CD4-positive, alpha-beta T cell treated with Interleukin-21 for 1 hour (primary cell): Measurements from ENCODE around the gene KLHL40.

Experiments used
- DNase-seq: peaks from one replicate; pipeline ENCODE4 v3.0.0-alpha.2; 2020

KLHL40 gene, protein sequence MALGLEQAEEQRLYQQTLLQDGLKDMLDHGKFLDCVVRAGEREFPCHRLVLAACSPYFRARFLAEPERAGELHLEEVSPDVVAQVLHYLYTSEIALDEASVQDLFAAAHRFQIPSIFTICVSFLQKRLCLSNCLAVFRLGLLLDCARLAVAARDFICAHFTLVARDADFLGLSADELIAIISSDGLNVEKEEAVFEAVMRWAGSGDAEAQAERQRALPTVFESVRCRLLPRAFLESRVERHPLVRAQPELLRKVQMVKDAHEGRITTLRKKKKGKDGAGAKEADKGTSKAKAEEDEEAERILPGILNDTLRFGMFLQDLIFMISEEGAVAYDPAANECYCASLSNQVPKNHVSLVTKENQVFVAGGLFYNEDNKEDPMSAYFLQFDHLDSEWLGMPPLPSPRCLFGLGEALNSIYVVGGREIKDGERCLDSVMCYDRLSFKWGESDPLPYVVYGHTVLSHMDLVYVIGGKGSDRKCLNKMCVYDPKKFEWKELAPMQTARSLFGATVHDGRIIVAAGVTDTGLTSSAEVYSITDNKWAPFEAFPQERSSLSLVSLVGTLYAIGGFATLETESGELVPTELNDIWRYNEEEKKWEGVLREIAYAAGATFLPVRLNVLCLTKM

DNA sequence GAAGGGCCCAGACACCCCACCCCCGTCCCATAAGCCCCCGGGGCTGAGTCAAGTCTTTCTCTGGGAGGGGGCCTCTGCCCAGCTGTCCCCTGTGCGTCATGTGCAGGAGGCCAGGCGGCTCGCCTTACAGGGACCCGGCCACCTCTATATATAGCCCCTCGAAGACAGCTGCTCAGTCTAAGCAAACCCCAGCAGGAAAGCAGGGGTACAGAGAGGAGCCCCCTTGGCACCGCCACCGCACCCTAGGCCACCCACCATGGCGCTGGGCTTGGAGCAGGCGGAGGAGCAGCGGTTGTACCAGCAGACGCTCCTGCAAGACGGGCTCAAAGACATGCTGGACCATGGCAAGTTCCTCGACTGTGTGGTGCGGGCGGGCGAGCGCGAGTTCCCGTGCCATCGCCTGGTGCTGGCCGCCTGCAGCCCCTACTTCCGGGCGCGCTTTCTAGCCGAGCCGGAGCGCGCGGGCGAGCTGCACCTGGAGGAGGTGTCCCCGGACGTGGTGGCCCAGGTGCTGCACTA, at the start of gene KLHL40:
Gene KLHL40, plus strand, starts transcription at position 175 of the 519 bp plus-strand sequence. Its CDS starts 82 bp downstream, at position 257.
- DNase-seq, result no peak

DNA sequence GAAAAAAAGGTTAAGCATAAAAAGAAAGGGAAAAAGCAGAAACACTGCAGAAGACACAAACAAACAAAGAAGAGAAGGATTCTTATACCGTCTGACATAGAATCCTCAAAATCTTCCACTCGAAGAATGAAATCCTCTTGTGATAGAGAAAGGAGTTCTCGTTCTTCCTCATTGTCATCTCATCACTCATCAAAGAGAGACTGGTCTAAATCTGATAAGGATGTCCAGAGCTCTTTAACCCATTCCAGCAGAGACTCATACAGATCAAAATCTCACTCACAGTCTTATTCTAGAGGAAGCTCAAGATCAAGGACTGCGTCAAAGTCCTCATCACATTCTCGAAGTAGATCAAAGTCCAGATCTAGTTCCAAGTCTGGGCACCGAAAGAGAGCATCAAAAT, 48.3 kb upstream of the KLHL40 start:
- no peak for DNase-seq

DNA sequence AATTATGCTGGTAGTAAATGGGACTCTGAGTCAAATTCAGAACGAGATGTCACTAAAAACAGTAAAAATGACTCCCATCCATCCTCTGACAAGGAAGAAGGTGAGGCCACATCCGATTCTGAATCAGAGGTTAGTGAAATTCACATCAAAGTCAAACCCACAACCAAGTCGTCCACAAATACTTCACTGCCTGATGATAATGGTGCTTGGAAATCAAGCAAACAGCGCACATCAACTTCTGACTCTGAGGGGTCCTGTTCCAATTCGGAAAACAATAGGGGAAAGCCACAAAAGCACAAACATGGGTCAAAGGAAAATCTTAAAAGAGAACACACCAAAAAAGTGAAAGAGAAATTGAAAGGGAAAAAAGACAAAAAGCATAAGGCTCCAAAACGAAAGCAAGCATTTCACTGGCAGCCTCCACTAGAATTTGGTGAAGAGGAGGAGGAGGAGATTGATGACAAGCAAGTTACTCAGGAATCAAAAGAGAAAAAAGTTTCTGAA, 46.9 kb upstream of the KLHL40 start:
- DNase-seq, result peak; percentile 70

DNA sequence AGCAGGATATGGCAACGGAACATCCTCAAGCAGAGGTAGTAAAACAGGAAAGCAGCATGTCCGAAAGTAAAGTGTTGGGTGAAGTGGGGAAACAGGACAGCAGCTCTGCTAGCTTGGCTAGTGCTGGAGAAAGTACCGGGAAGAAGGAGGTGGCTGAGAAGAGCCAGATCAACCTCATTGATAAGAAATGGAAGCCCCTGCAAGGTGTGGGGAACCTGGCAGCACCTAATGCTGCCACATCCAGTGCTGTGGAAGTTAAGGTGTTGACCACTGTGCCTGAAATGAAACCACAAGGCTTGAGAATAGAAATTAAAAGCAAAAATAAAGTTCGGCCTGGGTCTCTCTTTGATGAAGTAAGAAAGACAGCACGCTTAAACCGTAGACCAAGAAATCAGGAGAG, 46.1 kb upstream of the KLHL40 start:
- DNase-seq, result peak; percentile 23

DNA sequence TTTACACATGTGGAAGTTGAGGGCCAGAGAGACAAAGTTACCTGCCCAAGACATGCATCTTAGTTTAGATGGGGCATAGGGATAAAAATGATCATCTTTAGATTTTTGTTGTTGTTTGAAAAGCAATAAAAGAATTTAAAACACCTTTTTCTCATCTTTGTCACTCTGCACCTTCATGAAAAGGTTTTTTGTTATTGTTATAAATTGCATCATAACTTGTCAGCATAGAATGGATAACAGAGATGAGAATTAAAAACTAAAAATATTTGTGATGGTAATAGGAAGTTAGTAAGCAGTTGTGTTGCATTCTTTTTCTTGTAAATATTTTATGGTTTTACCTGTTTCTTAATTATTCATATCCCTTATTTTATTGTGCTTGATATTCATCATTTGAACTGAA, 45.2 kb upstream of the KLHL40 start:
- no peak for DNase-seq

DNA sequence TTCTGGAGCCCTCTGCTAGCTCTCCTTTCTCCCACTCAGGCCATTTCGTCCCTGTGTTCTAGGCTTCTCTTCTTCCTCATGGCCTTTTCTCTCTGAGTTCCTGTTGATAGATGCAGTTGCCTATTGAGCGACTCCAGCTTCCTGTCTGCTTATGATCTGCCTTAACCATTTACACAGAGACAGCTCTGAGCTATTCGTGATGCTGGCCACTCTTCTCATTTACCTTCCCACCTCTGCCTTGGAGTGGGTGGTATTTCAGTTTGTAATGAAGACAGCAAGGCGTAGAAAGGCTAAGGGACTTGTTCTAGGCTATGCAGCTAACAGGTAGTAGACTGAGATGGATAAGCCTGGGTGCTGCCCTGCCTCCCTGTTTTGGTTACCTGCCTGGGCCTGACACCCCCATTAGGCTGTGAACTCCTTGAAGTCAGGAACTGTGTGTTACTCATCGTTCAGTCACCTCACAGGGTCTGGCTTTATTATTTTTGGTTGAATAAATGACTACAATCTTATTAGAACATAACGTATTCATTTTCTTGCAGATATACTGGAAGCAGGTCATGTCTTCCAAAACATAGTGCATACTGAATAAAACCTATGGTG, 44.5 kb upstream of the KLHL40 start:
- DNase-seq, result no peak

DNA sequence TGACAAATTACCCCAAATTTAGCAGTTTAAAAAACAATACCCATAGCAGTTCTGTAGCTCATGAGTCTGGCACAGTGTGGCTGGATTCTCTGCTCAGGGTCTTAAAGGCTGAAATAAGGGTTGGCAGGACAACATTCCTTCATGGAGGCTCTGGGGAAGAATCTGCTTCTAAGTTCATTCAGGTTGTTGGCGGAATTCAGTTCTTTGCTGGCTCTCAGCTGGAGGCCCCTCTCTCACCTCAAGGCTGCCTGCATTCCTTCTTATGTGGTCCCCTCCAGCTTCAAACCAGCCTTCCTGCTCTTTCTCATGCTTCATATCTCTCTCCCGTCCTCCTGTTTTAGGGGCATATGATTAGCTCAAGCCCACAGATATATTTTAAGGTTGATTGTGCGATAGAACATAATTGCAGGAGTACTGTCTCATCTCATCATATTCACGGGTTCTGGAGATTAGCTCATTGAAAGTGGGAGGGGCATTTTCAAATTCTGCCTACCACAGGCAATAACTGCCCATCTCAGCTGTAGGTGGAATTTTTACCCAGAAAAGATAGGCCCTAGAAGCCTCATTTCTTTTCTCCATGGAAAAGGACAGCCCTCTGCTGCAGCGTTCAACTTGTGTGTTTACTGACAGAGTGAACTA, 37.4 kb upstream of the KLHL40 start:
- DNase-seq, result no peak

DNA sequence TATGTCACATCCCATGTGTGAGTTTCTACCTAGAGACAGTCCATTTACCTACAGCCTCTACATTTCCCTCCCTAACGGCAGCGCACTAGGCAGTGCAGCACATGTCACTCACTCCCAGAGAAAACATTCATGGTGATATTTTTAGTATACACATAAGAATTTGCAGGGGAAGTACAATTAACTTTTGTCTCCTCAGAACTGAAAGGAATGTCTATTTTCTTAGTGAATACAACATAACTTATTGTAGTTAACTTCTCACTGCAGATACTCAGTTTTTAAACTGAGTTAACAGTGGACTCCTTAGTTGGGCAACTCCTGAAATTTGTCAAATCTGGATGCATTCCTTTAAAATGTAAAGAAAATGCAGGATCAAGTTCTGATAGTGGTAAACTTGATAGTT, 36.3 kb upstream of the KLHL40 start:
- DNase-seq, result no peak

DNA sequence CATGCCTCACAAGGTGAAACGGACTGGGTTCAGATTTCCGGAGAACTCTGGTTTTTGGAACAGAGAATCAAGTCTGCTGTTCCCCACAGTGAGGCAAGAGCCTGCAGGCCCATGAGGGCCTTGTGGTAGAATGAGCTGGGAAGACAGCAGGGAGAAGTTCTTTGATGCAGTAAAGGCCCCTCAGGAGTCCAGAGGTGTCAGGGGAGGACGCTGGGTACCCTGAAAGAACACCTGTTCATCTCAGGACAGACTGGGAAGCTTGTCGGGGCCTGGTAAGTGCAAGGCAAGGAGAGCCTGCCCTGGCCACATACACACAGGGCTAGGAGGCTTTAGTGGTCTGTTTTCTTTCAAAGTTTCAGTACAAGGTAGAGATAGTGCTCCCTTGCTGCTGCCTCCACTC, 35.6 kb upstream of the KLHL40 start:
- no peak for DNase-seq

DNA sequence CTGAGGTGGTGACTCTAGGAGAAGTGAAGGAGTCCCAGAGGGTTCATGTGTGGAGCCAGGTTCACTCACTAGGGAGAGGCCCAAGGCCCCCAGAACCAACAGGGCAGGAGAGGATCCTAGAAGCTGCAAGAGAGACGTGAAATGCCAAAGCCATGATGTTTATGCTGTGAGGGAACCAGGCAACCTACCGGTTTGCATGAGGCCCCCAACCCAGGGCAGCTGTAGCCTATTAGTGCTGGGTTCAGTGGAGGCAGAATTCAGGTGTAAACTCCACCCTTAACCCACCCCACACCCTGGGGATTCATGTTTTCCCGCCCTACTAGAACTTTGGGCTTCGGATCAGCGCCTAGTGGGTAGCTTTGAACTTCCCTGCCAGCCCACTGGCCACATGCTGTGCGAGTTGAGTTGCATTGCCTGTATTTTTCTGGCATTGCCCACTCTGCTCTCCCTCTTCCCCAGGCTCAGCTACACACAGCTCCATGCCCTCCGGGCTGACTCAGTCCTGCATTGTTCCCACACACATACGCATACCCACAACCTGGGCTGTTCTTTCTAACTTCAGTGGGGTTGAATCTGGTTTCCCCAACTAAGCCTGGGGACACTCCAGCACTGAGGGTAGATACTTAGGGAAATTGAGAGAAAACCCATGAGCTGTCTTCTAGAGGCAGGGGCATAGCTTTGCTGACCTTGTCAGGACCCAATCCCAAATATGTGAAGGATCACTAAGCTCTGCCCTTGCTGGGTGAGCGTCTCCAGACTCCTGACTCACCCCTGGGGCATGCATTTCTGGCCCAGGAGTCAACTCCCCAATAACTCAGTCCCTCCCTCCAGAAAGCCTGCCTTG, 33.9 kb upstream of the KLHL40 start:
- no peak for DNase-seq

DNA sequence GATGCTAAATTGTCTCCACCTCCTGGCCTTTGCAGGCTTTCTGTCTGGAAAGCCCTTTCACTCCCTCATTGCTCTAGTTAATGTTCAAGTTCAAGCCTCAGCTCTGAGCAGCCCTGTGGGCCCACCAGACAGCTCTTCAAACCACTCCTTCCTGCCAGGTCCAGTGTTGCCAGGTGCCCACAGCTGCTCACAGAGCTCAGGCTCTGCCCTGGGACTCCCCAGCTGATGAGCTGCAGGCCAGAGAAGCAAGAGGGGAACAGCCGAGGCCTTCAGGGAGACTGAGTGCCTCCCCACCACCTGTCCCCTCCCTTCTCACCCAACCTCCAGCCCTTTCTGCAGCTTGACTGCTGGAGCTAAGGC, 33.1 kb upstream of the KLHL40 start:
- DNase-seq, result no peak

DNA sequence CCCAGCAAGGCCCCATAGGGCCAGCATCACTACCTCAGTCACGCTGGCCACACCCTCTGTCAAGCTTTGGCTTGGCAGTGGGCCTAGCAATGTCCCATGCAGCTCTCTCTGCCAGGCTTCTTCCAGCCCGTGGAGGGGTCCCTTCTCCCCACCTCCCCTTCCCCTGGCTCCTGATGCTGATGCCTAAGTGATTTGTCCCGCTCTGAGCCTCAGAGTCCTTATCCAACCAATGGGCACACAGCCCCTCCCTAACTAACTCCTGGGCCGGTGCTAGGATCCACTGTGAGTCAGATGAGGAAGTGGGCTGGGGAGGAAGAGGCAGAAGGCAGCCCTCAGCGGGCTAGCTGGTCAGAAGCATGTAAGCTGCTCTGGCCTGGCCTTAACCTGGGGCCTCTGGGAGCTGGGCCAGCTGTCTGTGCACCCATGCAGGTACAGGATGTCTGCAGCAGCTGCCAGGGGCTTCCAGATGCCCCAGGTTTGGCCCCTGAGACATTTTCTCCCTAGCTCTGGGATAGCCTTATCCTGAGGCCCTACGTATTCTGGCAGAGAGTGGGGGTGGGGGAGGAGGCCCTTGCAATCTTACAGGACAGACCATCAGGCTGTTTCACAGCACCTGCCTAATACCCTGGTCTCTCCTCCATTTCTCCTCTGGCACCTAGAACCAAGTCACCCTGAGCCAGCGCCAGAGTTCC, 32.6 kb upstream of the KLHL40 start:
- no peak for DNase-seq

DNA sequence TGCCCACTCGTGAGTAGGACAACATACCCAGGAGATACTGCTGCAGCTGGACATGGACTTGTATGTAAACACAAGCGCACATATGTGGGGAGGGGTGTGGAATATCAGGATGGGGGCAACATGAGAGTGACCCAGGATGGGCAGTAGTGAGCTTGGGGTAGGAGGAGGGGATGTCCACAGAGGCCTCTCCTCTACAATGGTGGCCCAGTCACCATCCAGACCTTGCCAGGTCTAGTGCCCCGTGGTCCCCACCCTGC, 32.1 kb upstream of the KLHL40 start:
- no peak for DNase-seq

DNA sequence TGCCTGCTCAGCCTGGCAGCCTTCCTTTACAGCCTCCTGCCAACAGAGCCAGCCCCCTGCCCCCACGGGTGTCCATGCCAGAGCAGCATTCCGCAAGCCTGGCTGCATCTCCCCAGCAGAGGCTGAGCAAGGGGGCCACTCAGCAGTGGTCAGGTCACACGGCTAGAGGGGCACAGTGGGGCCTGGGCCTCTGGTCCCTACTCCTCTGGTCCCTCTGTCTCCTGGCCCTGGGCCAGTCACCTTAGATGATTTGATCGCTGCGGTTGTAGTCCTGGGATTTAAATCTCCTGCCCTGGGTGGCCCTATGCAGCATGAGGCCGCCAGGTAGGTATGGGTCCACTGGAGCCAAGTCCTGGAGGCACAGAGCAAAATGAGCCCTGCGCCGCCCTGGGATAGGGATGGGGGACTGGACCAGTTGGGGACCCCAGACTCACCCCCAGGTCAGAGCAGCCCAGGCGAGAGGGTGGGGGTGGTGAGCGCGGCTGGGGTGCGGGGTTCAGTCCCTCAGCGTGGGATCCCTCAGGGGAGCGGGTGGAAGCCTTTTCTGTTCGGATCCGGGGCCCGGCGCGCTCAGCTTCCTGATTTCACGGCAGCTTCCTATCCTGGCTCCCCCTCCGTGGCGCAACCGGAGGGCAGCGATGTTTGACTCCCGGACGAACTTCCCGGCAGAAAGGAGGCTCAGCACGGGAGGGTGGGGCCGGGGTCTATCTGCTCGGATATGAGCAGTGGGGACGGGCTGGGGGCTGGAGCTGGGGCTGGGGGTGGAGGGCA, 31.6 kb upstream of the KLHL40 start, which contains the start of gene ZBTB47:
Gene ZBTB47, plus strand, starts transcription at position 138 of the 771 bp plus-strand sequence. CDS start 4,659 bp downstream, outside the sequence.
- DNase-seq, result no peak

DNA sequence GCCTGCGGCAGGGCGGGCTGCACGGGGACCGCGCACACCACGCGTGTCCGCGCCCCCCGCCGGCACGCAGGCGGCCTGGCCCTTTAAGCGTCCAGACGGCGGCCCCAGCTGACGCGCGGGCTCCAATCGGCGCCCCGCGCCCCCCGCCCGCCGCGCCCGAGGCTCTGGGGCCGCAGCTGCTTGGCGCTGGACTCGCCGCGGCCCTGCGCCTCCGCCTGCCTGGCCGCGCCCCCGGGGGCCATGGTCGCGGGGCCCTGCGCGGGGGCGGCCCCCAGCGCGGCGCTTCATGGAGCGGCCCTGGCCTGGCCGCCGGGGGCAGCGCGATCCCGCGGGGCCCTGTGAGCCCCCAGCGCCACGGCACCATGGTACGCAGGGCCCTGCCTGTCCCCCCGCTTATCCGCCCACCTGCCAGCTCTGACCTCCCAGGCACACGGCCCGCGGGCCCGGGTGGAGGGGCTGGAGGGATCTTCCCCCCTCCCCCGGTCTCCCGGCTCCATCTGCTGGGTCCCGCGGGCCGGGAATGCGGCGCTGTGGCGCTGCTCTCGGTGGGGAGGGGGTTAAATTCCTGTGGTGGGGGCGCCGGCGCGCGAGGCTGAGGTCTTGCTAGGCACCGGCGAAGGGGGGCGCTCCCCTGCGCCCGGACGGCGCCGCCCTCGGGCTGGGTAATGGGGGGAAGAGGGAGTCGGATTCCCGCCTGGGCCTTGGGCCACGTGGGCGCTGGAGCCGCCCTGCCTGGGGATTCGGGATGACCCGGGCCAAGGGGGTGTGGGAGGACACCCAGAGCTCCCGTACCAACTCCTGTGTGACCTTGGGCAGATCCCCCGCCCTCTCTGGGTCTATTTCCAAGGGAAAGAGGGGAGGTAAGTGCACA, 30.8 kb upstream of the KLHL40 start:
- DNase-seq, result no peak

DNA sequence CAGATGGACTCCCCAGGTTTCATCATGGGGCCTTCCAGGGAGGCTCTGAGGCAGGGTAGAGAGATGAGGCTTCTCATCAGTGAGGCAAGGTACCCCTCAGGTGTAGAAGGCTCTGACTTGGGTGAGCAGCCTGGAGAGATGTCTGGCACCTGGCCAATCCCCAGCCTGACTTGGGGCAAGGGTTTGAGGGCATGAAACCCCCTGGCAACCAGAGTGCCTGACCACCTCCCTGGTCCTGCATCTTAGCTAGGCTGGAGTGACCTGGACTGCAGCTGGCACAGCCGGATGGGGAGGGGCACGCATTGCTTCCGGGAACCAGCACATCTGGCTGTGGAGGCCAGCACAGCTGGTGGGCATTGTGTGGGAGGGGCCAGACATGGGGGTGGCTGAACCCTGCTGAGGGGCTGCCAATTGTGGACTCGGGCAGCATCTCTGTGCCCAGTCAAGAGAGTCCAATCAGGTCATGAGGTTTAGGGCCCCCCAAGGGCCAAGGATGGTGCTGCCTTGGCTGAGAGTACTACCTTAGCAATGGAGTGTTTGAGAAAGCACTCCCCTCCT, 29.9 kb upstream of the KLHL40 start:
- no peak for DNase-seq

DNA sequence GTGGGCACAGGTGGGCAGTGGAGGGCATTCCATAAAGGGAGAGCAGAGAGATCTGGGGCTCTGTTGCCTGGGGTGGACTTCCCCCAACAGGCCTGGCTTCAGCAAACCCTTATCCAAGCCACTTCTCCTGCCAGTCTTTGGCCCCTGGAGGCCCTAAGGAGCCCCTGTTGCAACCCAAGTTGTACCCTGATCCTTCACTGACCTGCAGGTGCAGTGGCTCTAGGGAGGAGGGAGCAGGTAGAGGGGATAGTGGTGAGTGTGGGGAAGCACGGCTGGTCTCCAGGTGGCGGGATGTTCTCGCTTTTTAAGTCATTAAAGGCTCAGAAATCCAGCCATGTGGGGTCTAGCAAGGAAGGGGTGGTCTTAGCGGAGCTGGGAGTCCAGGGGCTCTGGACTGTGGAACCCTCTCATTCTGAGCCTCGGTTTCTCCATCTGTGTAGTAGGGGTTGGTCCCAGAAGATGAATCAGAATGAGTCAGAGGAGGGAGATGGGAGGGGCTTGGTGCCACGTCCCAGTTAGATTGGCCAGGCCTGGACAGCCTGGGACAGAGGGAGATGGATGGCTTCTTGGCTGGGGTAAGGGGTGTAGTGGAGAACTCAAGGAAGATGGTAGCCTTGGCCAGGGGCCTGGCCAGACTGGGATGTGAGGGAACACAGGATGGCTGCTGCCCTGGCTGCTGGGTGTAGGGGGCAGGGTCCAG, 29.2 kb upstream of the KLHL40 start:
- no peak for DNase-seq

DNA sequence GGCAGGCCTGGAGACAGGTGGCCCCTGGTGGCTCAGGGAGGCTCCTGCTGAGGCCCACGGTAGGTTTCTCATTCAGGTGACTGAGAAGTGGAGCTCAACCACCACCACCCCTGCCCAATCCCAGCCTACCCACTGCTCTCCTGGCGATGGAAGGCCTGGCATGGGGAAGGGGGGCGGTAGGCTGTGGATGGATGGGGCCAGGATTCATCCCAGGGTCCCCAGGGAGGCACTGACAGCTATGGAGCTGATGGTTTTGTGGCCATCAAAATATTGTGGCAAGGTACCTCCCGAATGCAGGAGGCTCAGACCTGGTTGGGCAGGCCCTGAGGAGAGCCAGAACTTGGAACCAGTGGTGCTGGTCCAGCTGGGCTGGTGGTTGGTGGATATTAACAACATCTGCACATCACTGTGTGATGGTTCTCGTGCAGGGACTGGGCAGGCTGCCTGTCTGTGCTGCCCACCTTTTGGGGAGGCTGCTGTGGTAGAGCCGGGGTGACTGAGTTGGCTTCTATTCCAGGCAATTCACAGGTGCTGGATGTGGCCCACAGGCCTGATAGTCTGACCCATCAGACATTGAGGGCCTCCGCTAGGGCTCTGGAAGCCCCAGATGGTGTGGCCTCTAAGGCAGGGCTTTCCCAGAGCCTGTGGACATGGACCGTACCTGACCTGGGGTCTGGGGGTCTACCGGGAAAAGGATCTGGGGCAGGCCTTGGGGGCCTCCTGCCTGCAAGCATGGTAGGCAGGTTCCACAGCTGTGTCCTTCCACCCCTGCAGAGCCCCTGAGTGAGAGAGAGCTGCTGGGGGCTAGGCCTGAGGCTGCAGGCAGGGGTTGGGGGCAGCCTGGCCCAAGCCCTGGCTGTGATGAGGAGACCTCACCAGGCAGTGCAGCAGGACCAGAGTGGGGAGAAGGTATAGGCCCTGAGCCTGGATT, 28.4 kb upstream of the KLHL40 start:
- no peak for DNase-seq
